HG02678 (cell line): Measurements from ENCODE around the gene RABIF.

ENCODE experiments used
- ATAC-seq: cut with Tn5 transposase; IDR thresholded peaks from one replicate; pipeline ENCODE4 v1.9.1; 2021; ENCODE audit warnings: mild to moderate bottlenecking, moderate library complexity; ENCODE audit not compliant: unreplicated experiment

The RABIF gene

GRCh38 chr1:202879128-202879527, 9.8 kb downstream of the RABIF start:
- no peak for ATAC-seq

DNA sequence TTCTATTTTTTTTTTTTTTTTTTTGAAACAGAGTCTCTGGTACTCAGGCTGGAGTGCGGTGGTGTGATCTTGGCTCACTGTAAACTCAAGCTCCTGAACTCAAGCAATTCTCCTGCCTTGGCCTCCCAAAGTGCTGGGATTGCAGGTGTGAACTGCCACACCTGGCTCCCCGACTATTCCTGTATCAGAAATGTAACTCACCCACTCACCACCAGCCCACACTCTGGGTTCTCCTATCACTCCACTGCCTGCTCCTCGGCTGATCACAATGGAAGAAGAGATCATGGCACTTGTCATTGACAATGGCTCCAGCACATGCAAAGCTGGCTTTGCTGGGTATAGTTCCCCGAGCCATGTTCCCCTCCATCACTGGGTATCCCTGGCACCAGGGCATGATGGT, 15.9 kb downstream of the RABIF start:
- no peak for ATAC-seq

GRCh38 chr1:202871367-202871766, 17.6 kb downstream of the RABIF start:
- no peak for ATAC-seq

- no peak for ATAC-seq
These were observed 26.0 kb downstream of the RABIF start for GRCh38 chr1:202862679-202863560.

- ATAC-seq, result peak; percentile 70
These were observed 27.4 kb downstream of the RABIF start for GRCh38 chr1:202861420-202862132.

- peak; percentile 33 for ATAC-seq
These were observed 28.1 kb downstream of the RABIF start for GRCh38 chr1:202860744-202861419.

GRCh38 chr1:202858789-202859414, 30.0 kb downstream of the RABIF start:
- no peak for ATAC-seq

- no peak for ATAC-seq
These were observed 30.6 kb downstream of the RABIF start for GRCh38 chr1:202858331-202858730.

DNA sequence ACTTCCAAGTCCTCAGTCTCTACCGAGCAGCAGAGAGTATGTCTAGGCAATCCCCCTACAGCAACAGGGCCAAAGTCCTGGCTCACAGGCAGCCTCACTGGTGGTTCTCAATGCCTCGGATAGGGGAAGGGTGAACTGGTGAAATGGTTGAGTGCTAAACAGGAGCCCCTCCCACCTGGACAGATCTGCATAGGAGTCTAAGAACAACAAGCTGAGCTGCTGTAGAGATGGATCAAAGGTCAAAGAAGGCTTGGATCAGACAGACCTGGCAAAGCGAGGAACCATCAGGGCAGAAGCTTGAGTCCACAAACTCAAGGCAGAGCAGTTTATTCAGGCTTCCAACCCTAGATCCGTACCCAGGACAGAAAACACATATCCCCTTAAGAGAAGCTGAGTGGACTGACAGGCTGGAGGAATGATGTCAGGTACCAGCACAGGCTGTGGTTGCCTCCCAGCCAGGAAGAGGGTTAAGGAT, 31.8 kb downstream of the RABIF start:
- ATAC-seq, result no peak

DNA sequence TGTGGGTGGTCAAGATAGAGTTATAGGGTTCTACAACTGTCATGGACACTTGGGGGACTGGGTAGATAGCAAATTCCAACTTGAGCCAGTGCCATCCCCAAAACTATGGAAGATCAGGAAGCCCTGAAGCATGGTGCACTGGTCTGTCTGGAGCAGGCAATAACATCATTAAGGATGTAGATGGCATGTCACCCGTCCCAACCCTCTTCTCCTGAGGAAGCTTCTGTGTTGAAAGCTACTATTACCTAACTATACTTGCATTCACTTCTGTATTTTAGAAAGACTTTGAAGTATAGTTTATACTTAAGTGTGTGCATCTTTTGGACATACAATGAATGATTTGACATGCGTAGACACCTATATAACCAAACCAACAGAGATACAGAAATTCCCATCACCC, 32.9 kb downstream of the RABIF start:
- no peak for ATAC-seq

GRCh38 chr1:202854787-202855186, 34.2 kb downstream of the RABIF start:
- ATAC-seq, result no peak

DNA sequence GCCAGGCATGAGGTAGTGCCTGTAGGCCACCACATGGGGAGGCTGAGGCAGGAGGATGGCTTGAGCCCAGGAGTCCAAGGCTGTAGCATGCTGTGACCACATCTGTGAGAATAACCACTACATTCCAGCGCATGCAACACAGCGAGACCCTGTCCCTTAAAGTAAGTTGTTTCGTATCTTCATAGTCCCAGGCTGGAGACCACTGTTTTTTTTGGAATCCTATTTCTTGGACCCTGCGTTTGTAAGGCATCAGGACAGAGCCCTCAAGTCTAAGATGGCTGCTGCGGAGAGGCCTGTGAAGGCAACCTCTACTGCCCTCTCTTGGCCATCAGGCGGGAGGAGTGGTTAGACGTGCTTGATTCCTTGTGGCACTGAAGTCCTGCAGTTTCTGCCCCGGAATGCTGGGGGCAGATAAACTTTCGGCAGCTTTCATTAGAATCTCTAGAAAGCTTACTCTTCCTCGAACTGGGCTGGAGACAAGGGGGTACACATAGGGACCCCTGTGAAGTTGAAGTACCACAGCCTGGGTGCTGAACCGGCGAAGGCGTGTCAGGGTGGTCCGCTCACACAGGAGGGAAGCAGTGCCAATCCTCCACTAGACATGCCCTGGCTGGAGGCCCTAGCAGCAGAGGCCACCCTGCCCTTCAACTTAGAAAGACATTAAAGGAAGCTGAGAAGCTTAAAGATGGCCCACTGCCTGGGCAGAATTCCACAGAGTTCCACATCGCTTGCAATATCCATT, 36.6 kb downstream of the RABIF start:
- ATAC-seq, result no peak

GRCh38 chr1:202850593-202851362, 38.2 kb downstream of the RABIF start:
- no peak for ATAC-seq

DNA sequence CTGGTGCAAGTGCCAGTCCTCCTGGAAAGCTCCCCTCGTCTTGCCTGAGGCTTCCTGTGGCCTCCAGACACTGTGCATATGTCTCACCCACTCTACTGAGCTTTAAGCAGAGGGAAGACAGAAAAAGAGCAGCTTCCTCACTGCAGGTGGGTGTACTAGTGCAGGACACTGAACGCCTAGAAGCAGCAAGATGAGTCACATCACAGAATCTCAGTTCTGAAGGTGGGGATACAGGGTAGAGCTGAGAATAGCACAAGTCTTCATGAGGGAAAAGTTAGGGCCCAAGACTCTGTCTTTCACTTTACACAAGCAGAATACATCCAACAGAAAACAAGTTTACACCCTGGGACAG, 40.8 kb downstream of the RABIF start:
- peak; percentile 67 for ATAC-seq

- ATAC-seq, result no peak
These were observed 44.0 kb downstream of the RABIF start for GRCh38 chr1:202844935-202845334.

DNA sequence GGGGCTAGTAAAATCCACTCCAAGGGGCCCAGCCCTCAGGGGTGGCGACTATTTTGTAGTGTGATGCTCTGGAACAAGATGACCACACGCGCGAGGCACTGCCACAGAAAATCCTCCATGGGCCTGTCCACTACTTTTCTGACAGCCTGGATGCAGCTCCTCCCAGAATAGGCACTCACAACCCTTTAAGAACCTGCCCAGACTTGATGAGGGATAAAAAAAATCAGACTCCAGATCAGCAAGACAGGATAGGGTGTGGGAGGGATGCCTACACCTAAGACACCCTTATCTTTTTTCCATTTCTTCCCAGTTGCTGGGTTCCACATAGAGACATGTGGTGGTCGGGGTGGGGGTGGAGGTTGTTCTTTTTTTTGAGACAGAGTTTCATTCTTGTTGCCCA, 44.7 kb downstream of the RABIF start:
- ATAC-seq, result no peak

DNA sequence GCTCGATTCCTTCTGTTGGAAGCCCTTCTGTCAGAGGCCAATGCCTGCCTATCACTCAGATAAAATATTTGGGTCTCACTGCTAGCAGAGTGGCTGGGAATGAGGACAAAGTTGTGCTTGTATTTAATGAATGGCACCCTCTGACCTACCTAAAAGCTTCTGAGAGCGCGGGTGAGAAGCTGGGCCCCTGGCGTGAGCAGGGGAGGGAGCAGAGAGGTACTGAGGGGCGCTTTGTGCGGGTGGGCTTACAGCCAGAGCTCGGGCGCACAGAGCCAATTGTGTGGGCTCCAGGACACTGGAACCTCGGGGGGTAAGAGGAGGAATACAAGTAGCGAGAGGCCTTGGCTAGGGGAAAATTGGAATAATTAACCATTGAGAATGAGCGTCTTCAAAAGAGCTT, 45.9 kb downstream of the RABIF start:
- no peak for ATAC-seq

DNA sequence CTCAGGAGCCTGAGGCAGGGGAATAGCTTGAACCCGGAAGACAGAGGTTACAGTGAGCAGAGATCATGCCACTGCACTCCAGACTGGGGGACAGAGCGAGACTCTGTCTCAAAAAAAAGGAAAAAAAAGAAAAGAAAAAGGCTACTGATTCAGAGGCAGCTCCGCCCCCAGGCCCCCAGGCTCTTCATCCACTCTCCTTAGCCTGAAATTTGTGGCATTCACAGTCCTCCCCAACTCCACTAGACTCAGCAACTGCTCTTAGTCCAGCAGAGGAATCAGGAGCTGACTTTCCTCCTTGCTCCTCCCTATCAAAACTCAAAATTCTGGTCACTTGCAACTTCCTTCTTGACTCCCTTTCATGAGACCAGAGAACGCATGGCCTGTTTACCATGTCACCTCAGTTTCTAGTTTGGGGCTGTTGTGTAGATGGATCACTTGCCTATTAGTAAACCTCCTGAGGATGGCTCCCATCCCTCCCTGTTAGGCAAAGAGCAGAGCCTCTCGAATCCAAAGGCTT, 51.1 kb downstream of the RABIF start:
- ATAC-seq, result no peak

DNA sequence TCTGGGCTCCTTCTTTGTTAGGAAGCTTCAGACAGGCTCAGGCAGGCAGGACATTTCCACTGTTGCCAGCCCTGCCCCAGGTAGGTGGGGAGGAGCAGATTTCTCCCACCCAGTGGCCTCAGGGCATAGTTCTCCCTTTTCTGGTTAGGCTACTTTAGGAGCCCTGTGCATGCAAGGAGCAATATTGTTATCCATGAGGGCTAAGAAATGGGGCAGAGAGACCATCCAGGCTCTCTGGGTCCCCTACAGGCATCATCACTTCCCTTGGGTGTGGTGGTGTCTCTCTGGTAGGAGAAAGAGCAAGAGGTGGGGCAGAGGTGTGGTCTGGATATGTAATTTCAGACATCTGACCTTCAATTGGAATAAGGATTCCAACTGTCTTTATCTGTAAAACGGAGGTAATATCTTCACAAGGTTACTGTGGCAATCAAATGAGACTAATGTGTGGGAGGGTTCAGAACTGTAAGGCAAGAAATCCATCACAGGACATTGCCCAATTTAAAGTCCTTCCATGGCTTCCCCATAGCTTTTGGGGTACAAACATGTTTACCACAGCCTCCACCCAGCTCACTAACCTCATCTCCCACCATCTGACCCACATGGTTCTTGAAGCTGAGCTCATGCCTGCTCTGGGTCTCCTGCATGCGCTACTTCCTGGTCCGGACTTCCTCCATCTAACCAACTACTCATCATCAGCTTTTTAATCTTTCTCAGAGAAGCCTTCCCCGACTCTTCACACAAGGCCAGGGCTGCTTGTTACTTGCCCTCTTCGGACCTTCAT, 52.1 kb downstream of the RABIF start:
- ATAC-seq, result no peak
